NCI-H69 (cell line): ENCODE results near the gene TTC7B.

Source experiments
- DNase-seq: peaks from one replicate; lab custom pipeline; 2025; lab: John Stamatoyannopoulos, UW

The TTC7B gene

GRCh38 chr14:90777358-90777757 is 38.9 kb downstream of the TTC7B start:
- DNase-seq, result no peak

DNA sequence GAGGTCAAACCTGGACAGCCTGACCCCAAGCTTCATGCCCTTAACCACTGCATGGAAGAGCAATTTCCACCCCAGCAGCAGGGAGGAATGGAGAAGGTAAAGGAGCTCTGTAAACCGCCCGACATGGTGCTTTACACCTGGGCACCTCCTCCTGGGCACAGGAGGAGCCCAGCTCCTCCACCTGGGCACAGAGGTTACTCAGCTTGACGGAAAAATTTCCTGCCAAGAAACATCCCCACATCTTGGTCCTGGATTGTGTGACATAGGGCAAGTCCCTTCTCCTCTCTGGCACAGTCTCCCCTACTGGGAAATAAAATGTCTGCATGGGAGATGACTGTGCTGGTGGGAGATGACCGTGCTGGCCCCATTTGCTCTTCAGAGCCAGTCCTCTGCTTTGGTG is 40.8 kb downstream of the TTC7B start:
- DNase-seq, result no peak

- peak; percentile 77 for DNase-seq
Observed at GRCh38 chr14:90774316-90774715, 41.9 kb downstream of the TTC7B start.

DNA sequence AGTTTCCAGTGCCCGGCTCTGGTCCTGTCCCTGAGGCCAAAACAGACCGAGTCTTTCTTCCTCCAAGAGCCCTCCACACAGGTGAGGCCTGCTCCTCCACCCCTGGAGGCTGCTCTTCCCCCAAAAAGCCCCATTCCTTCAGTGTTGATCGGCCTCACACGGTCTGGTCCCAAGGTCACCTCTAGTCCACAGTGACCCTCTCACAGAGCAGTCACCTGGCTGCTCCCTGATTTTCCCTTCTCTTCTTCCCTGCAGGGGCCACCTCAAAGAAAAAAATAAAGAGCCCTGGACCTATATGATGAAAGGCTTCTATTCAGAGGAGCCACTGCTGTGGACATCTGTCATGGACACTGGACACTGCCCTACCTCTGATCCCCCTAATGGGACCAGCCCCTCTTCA is 42.5 kb downstream of the TTC7B start:
- no peak for DNase-seq

DNA sequence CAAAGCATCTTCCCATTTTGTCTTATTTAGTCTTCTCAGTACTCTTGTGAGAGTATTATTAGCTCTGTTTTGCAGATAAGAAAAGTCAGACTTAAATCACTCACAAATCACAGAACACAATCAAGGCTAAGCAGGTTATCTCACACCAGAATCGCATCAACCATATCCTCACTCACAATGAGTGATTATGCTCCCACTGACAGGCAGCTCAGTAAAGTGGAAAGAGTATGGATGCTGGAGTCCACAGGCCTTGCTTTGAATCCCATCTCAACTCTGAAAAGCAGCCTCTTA is 43.1 kb downstream of the TTC7B start:
- no peak for DNase-seq

- DNase-seq, result no peak
Observed at GRCh38 chr14:90767899-90768298, 48.3 kb downstream of the TTC7B start.

GRCh38 chr14:90760591-90761316 is 55.5 kb downstream of the TTC7B start:
- DNase-seq, result peak; percentile 72

DNA sequence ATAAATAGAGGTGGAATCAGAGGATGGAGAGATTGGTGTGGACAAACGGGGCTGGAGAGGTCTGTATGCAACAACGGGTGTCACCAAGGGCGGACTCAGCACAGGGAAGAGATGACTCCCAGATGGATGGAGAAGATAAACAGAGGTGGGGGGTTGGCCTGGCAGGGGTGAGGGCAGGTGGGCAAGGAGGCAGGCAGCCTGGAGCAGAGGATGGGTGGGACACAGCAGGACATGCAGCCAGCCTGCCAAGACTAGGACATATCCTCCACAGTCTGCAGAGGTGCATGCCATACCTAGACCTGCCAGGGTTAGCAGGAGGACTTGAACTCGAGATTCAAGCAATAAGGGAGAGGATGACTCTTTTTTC is 56.2 kb downstream of the TTC7B start:
- DNase-seq, result no peak

DNA sequence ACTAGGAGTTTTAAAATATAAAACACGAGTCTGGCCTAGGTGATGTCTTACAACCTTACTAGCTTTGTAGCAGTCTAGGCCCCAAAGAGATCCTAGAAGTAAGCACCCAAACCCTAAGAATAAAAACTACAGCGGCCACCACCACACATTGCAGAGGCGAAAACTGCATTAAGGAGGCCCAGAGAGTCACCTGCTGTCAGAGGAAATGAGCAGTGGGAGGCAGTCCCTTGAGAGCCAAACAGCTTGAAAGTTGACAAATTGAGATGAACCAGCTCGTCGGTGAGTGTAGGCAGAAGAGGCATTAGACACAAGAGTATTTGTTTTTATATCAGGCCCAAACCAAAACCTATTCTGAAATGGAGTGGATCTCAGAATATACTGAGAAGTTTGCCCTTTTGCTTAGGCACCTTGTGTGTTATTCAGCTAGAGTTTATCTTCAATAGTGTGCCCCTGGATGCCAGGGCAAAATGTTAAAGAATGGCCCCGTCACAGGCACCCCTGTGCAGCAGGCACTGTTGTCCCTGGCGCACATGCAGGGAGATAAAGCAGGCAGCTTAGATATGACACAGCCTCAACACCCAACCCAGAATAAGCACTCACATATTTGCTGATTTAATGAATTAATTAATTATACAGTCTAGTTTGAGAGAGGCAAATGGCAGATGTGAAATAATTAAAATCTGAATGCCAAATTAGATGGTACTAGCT is 56.7 kb downstream of the TTC7B start:
- peak; percentile 42 for DNase-seq

DNA sequence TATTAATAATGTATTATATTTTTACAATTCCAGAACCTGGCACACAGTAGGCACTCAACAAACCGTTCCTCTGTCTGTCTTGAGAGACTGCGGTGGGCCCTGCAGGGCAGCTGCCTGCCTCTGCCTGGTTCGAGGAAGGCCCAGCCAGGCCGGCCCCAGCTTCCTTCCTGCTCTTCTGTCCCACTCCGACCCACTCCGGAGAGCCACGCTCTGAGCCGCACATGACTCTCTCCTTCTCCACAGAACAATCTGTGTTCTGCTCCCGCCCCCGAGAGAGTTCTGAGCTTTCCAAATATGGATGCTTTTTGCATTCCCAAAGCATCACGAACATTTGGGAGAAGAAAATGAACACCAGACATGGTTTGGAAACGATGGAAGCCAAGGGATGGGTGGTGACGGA is 57.3 kb downstream of the TTC7B start:
- no peak for DNase-seq

DNA sequence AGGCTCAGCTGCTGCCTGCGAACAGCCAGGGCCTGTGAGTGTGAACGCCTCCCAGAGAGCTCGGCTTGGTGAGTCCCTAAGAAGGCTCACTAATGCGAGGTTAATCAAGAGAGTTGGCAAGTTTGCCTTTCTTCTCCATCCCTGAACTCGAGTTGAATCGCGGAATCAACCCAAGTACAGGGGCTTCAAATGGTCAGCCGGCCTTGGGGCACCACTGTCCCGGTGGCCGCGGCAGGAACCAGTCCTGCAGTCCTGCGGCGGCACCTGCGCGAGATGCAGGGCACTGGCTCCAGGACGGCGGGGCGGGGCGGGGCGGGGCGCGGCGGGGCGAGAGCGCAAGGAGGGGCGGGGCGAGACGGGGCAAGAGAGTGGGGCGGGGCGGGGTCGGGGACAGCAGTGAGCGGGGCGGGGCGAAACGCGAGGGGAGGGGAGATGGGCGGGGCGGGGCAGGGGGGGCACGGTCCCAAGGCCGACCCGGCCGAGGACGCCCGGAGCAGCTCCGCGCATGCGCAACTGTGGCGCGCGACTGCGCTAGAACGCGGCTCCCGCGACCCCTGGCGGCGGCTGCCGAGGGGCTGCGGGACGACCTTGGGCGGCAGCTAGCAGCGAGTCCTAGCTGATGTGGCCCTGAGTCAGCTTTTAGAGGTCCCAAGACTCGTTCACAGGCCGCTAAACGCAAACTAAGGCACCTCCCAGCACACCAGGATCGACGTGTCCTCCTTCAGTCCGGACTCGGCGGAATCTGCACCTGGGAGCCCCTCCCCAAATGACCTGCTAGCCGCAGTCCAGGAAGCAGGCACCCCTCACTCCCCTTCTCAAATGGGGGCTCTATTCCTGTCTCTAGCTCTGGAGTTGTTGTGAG is 58.0 kb downstream of the TTC7B start:
- peak; percentile 95 for DNase-seq

GRCh38 chr14:90757452-90757851 is 58.8 kb downstream of the TTC7B start:
- no peak for DNase-seq

- peak; percentile 16 for DNase-seq
Observed at GRCh38 chr14:90756755-90757345, 59.4 kb downstream of the TTC7B start.

GRCh38 chr14:90755661-90756304 is 60.4 kb downstream of the TTC7B start:
- DNase-seq, result peak; percentile 29

GRCh38 chr14:90753456-90754005 is 62.7 kb downstream of the TTC7B start:
- DNase-seq, result no peak

GRCh38 chr14:90750701-90751100 is 65.5 kb downstream of the TTC7B start:
- no peak for DNase-seq

- DNase-seq, result no peak
Observed at GRCh38 chr14:90750191-90750590, 66.0 kb downstream of the TTC7B start.

DNA sequence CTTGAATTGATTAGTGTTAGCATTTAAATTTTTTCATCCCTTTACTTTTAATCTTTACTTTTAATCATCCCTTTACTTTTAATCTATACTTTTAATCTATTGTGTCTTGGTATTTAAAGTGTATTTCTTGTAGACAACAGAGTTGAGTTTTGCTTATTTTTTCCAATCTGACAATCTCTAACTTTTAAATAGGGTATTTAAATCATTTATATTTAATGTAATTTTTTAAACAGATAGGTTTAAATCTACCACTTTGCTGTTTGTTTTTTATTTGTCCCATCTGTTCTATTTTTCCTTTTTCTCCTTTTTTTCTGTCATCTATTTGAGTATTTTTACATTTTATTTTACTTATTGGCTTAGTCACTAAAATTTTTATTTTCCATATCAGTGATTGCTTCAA is 68.3 kb downstream of the TTC7B start:
- DNase-seq, result no peak

GRCh38 chr14:90743826-90744225 is 72.4 kb downstream of the TTC7B start:
- no peak for DNase-seq

DNA sequence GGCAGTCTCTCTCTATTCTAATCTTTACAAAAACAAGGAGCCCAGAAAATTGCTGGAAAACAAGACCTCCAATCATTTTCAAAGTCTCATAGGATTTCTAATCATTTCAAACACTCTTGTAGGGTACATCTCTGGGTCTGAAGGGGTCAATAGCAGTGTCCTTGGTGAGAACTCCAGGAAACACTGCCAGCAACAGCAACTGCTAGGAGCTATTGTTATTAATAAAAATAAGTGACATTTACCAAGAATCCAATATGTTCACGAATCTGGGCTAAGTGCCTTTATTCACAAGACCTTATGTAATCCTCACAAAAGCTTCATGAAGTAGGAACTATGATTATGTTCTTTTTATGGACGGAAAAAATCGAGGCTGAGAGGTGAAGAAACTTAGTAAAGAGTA is 72.8 kb downstream of the TTC7B start:
- DNase-seq, result no peak

DNA sequence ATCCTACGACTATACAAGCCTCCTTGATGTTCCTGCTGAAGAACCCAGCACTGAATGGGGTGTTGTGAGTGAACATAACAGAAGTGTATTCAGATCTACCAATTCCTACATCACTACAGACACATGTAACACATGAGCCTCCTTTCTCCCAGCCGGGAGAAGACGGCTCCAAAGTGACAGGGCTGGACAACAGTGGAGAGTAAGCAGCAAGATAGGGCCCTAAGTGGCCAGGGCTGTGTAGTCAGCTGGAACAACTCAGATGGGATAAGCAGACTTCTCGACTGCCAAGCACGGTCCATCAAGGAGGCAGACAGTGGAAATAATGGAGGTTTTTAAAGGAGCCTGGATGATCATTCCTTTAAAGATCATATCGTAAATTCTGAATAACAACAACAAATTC is 73.5 kb downstream of the TTC7B start:
- DNase-seq, result no peak

DNA sequence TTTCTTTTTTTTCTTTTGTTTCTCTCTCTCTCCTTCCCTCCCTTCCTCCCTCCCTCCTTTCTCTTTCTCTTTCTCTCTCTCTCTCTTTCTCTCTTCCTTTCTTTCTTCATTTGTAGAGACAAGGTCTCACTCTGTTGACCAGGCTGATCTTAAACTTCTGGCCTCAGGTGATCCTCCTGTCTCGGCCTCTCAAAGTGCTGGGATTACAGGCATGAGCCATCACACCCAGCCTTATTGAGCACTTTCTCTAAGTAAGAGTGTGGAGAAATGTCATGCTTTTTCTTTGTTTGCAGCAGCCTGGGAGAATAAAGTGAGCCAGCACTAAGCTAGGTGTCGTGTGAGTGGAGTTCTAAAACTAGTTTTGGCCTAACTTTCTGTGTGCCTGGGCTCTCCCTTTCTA is 74.0 kb downstream of the TTC7B start:
- no peak for DNase-seq
